WTC11 (cell line): ENCODE measurements around the gene KLF2. TPM values are rescaled to one million over a fixed set of nuclear protein-coding genes. Genes with fewer than 3 reads are reported as not detected.
A peak's percentile ranks its signal among the peaks of the same experiment; 100 is the strongest.

ENCODE experiments used
- ATAC-seq: fragments of 200-7000 bp; cut with Tn5 transposase; 2 replicates; pipeline ENCODE4 v1.10.0; 2021; ENCODE audit warnings: mild to moderate bottlenecking, moderate library complexity
- CTCF ChIA-PET: fragments of 300-600 bp; sonication (Branson Sonifier 250); formaldehyde crosslinking; loops from one replicate; lab custom pipeline; 2021; ENCODE audit warnings: antibody characterized with exemption; lab: Charles Lee
- POLR2A ChIA-PET: fragments of 350-600 bp; sonication (Branson Sonifier 250); formaldehyde crosslinking; loops from one replicate; lab custom pipeline; 2021; ENCODE audit warnings: antibody characterized with exemption; lab: Charles Lee
- DNase-seq: peaks from one replicate; pipeline ENCODE4 v3.0.0; 2021; ENCODE audit warnings: low spot score
- H3K27ac Mint-ChIP-seq: 2 replicates; pipeline ENCODE4 v1.8.0; 2021; ENCODE audit warnings: mixed read lengths
- H3K27me3 Mint-ChIP-seq: 2 replicates; pipeline ENCODE4 v1.8.0; 2021; ENCODE audit warnings: low read depth, mild to moderate bottlenecking, moderate library complexity, mixed read lengths
- H3K36me3 Mint-ChIP-seq: 2 replicates; pipeline ENCODE4 v1.8.0; 2021; ENCODE audit warnings: mixed read lengths
- H3K4me1 Mint-ChIP-seq: 2 replicates; pipeline ENCODE4 v1.8.0; 2022; ENCODE audit warnings: mixed read lengths
- H3K4me3 Mint-ChIP-seq: 2 replicates; pipeline ENCODE4 v1.8.0; 2021; ENCODE audit warnings: mild to moderate bottlenecking, moderate library complexity, mixed read lengths
- H3K9me3 Mint-ChIP-seq: 2 replicates; pipeline ENCODE4 v1.8.0; 2021; ENCODE audit warnings: mixed read lengths
- EMX1 ChIP-seq: fragments of 250-450 bp; sonication (Bioruptor Pico); IDR thresholded peaks from 2 replicates; pipeline ENCODE4 v1.8.0; 2021; ENCODE audit warnings: mild to moderate bottlenecking
- GTF2I ChIP-seq: fragments of 250-450 bp; sonication (Bioruptor Pico); conservative IDR thresholded peaks from 2 replicates; pipeline ENCODE4 v1.4.0; 2021; ENCODE audit warnings: mild to moderate bottlenecking
- HMGA2 ChIP-seq: fragments of 250-450 bp; sonication (Bioruptor Pico); IDR thresholded peaks from 2 replicates; pipeline ENCODE4 v1.4.0; 2021; ENCODE audit warnings: mild to moderate bottlenecking, moderate library complexity
- JAZF1 ChIP-seq: fragments of 250-450 bp; sonication (Bioruptor Pico); IDR thresholded peaks from 2 replicates; pipeline ENCODE4 v1.9.0; 2021; ENCODE audit warnings: moderate library complexity, mild to moderate bottlenecking, inconsistent platforms
- MXD4 ChIP-seq: fragments of 250-450 bp; sonication (Bioruptor Pico); IDR thresholded peaks from 2 replicates; pipeline ENCODE4 v1.8.0; 2021; ENCODE audit warnings: mild to moderate bottlenecking, moderate library complexity, borderline replicate concordance
- NR1H2 ChIP-seq: sonication (generic); formaldehyde crosslinking; IDR thresholded peaks from 2 replicates; pipeline ENCODE4 v1.9.0; 2021; ENCODE audit warnings: mild to moderate bottlenecking, moderate library complexity, missing genetic modification reagents
- OVOL2 ChIP-seq: fragments of 250-450 bp; sonication (Bioruptor Pico); IDR thresholded peaks from 2 replicates; pipeline ENCODE4 v1.9.0; 2021; ENCODE audit warnings: mild to moderate bottlenecking, borderline replicate concordance
- PRRX2 ChIP-seq: fragments of 250-450 bp; sonication (Bioruptor Pico); IDR thresholded peaks from 2 replicates; pipeline ENCODE4 v1.8.0; 2021; ENCODE audit warnings: mild to moderate bottlenecking
- RELA ChIP-seq: sonication (generic); formaldehyde crosslinking; IDR thresholded peaks from 2 replicates; pipeline ENCODE4 v1.8.1; 2022; ENCODE audit warnings: missing genetic modification reagents, mild to moderate bottlenecking, borderline replicate concordance
- ZNF219 ChIP-seq: sonication (generic); formaldehyde crosslinking; IDR thresholded peaks from 2 replicates; pipeline ENCODE4 v1.8.0; 2023; ENCODE audit warnings: missing genetic modification reagents, mild to moderate bottlenecking, borderline replicate concordance
- ZNF423 ChIP-seq: fragments of 250-450 bp; sonication (Bioruptor Pico); IDR thresholded peaks from 2 replicates; pipeline ENCODE4 v2.1.2; 2022; ENCODE audit warnings: mild to moderate bottlenecking, moderate library complexity
- total RNA-seq: library from RNA; stranded (reverse); gene quantifications from 3 replicates; pipeline ENCODE4 v1.2.3, GENCODE V29; 2021
- TF ChIP-seq, protein P1 (sequence below): sonication (generic); formaldehyde crosslinking; IDR thresholded peaks from 2 replicates; pipeline ENCODE4 v1.8.1; 2022; ENCODE audit warnings: mild to moderate bottlenecking, moderate library complexity, missing genetic modification reagents
- TF ChIP-seq, protein P2 (sequence below): sonication (generic); formaldehyde crosslinking; IDR thresholded peaks from 2 replicates; pipeline ENCODE4 v1.8.0; 2022; ENCODE audit warnings: missing genetic modification reagents
- TF ChIP-seq, protein P3 (sequence below): sonication (generic); formaldehyde crosslinking; IDR thresholded peaks from 2 replicates; pipeline ENCODE4 v1.8.1; 2022; ENCODE audit warnings: missing genetic modification reagents, borderline replicate concordance
- TF ChIP-seq, protein P4 (sequence below): sonication (generic); formaldehyde crosslinking; conservative IDR thresholded peaks from 2 replicates; pipeline ENCODE4 v1.8.1; 2022; ENCODE audit warnings: mild to moderate bottlenecking, missing genetic modification reagents
- TF ChIP-seq, protein P5 (sequence below): sonication (generic); formaldehyde crosslinking; IDR thresholded peaks from 2 replicates; pipeline ENCODE4 v1.8.0; 2023; ENCODE audit warnings: missing genetic modification reagents, mild to moderate bottlenecking, borderline replicate concordance
- TF ChIP-seq, protein P6 (sequence below): sonication (generic); formaldehyde crosslinking; IDR thresholded peaks from 2 replicates; pipeline ENCODE4 v1.8.1; 2022; ENCODE audit warnings: mild to moderate bottlenecking, missing genetic modification reagents, moderate library complexity, borderline replicate concordance
- TF ChIP-seq, protein P7 (sequence below): sonication (generic); formaldehyde crosslinking; conservative IDR thresholded peaks from 2 replicates; pipeline ENCODE4 v1.8.1; 2023; ENCODE audit warnings: mild to moderate bottlenecking, low read depth, missing genetic modification reagents, moderate library complexity

Gene KLF2
- total RNA-seq, 1 experiment from 2014 or later = 1.1 TPM

DNA sequence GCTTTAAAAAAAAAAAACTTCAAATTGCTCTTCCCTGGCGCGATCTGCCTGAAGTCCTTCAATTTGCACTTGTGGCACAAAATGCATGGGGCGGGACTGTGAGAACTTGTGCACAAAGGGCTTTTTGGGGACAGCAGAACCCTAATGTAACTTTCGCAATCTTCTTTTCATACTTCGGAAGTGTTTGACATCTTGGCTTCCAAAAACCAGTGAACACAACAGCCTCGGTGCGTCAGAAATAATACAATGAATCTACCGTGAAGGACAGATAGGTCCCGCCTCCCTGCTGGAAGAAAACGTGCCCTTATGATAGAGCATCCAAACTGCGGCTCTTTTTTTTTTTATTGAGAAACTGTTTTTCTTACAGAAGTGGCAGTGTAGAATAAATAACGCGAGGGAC is 36.6 kb downstream of the KLF2 start:
- no peak for DNase-seq
- peaks cover 3% of the 10 kb centered on the region; the same call in 1 of the 2 replicates for H3K36me3 Mint-ChIP-seq
- TF ChIP-seq MXD4 (no peak), HMGA2 (CRISPR knock-in tag) (no peak), ZNF219 (CRISPR knock-in tag) (no peak), JAZF1 (CRISPR knock-in tag) (no peak), EMX1 (CRISPR knock-in tag) (no peak)
- TF ChIP-seq, protein P1, sequence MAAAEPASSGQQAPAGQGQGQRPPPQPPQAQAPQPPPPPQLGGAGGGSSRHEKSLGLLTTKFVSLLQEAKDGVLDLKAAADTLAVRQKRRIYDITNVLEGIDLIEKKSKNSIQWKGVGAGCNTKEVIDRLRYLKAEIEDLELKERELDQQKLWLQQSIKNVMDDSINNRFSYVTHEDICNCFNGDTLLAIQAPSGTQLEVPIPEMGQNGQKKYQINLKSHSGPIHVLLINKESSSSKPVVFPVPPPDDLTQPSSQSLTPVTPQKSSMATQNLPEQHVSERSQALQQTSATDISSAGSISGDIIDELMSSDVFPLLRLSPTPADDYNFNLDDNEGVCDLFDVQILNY (CRISPR knock-in tag) = no peak
- TF ChIP-seq, protein P2, sequence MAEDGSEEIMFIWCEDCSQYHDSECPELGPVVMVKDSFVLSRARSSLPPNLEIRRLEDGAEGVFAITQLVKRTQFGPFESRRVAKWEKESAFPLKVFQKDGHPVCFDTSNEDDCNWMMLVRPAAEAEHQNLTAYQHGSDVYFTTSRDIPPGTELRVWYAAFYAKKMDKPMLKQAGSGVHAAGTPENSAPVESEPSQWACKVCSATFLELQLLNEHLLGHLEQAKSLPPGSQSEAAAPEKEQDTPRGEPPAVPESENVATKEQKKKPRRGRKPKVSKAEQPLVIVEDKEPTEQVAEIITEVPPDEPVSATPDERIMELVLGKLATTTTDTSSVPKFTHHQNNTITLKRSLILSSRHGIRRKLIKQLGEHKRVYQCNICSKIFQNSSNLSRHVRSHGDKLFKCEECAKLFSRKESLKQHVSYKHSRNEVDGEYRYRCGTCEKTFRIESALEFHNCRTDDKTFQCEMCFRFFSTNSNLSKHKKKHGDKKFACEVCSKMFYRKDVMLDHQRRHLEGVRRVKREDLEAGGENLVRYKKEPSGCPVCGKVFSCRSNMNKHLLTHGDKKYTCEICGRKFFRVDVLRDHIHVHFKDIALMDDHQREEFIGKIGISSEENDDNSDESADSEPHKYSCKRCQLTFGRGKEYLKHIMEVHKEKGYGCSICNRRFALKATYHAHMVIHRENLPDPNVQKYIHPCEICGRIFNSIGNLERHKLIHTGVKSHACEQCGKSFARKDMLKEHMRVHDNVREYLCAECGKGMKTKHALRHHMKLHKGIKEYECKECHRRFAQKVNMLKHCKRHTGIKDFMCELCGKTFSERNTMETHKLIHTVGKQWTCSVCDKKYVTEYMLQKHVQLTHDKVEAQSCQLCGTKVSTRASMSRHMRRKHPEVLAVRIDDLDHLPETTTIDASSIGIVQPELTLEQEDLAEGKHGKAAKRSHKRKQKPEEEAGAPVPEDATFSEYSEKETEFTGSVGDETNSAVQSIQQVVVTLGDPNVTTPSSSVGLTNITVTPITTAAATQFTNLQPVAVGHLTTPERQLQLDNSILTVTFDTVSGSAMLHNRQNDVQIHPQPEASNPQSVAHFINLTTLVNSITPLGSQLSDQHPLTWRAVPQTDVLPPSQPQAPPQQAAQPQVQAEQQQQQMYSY (CRISPR knock-in tag) = no peak
- TF ChIP-seq, protein P3, sequence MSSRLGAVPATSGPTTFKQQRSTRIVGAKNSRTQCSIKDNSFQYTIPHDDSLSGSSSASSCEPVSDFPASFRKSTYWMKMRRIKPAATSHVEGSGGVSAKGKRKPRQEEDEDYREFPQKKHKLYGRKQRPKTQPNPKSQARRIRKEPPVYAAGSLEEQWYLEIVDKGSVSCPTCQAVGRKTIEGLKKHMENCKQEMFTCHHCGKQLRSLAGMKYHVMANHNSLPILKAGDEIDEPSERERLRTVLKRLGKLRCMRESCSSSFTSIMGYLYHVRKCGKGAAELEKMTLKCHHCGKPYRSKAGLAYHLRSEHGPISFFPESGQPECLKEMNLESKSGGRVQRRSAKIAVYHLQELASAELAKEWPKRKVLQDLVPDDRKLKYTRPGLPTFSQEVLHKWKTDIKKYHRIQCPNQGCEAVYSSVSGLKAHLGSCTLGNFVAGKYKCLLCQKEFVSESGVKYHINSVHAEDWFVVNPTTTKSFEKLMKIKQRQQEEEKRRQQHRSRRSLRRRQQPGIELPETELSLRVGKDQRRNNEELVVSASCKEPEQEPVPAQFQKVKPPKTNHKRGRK (CRISPR knock-in tag) = no peak
- TF ChIP-seq, all 79 proteins: peak for 0
- ATAC-seq = no peak
- Mint-ChIP-seq H3K27ac (peak overlapping the region; percentile 36; the same call in 1 of the 2 replicates), H3K4me3 (no peak overlapping the region), H3K9me3 (no peaks in the 10 kb centered on the region), H3K4me1 (peaks cover 10% of the 10 kb centered on the region), H3K27me3 (no peaks in the 10 kb centered on the region)
- CTCF ChIA-PET = interaction anchor here (1.2 to 3.7 kb wide), 3 partner anchors 15 to 25 kb away, joined by 3 to 15 read pairs (median 12); no protein-coding TSS in a partner anchor
- POLR2A ChIA-PET = no interaction called here

DNA sequence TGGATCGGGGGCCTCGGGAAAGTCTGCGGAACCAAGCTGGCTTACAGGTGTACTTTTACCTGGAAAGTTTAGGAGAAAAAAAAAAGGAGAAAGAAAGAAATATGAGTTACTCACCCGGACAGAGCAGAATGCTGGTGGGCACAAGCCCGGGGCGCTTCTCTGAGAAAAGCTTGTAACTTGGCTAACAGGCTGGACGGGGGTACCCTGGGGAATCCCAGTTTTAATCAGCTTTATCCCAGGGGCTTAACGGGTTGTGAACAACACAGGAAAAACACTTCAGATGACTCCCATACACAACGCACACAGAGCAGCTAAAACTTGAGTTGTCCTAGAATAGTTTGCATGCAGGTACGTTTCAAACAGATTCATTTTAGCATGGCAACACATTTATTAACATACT is 37.3 kb downstream of the KLF2 start:
- POLR2A ChIA-PET = no interaction called here
- peaks cover 3% of the 10 kb centered on the region; the same call in 1 of the 2 replicates for H3K36me3 Mint-ChIP-seq
- CTCF ChIA-PET = interaction anchor here (1.2 to 3.7 kb wide), 3 partner anchors 15 to 25 kb away, joined by 3 to 15 read pairs (median 12); no protein-coding TSS in a partner anchor
- H3K27me3 Mint-ChIP-seq = no peaks in the 10 kb centered on the region
- DNase-seq = no peak
- H3K9me3 Mint-ChIP-seq = no peaks in the 10 kb centered on the region
- ATAC-seq = no peak
- H3K4me3 Mint-ChIP-seq = no peak overlapping the region
- H3K4me1 Mint-ChIP-seq = peaks cover 16% of the 10 kb centered on the region
- peak overlapping the region; percentile 42; the same call in 1 of the 2 replicates for H3K27ac Mint-ChIP-seq
- TF ChIP-seq OVOL2 (CRISPR knock-in tag) = no peak
- TF ChIP-seq ZNF423 (CRISPR knock-in tag) = no peak
- TF ChIP-seq, protein P4, sequence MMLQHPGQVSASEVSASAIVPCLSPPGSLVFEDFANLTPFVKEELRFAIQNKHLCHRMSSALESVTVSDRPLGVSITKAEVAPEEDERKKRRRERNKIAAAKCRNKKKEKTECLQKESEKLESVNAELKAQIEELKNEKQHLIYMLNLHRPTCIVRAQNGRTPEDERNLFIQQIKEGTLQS = no peak
- TF ChIP-seq RELA (CRISPR knock-in tag) = no peak
- TF ChIP-seq GTF2I = no peak
- no peak for TF ChIP-seq NR1H2
- TF ChIP-seq HMGA2 (CRISPR knock-in tag) = no peak
- TF ChIP-seq, protein P5, sequence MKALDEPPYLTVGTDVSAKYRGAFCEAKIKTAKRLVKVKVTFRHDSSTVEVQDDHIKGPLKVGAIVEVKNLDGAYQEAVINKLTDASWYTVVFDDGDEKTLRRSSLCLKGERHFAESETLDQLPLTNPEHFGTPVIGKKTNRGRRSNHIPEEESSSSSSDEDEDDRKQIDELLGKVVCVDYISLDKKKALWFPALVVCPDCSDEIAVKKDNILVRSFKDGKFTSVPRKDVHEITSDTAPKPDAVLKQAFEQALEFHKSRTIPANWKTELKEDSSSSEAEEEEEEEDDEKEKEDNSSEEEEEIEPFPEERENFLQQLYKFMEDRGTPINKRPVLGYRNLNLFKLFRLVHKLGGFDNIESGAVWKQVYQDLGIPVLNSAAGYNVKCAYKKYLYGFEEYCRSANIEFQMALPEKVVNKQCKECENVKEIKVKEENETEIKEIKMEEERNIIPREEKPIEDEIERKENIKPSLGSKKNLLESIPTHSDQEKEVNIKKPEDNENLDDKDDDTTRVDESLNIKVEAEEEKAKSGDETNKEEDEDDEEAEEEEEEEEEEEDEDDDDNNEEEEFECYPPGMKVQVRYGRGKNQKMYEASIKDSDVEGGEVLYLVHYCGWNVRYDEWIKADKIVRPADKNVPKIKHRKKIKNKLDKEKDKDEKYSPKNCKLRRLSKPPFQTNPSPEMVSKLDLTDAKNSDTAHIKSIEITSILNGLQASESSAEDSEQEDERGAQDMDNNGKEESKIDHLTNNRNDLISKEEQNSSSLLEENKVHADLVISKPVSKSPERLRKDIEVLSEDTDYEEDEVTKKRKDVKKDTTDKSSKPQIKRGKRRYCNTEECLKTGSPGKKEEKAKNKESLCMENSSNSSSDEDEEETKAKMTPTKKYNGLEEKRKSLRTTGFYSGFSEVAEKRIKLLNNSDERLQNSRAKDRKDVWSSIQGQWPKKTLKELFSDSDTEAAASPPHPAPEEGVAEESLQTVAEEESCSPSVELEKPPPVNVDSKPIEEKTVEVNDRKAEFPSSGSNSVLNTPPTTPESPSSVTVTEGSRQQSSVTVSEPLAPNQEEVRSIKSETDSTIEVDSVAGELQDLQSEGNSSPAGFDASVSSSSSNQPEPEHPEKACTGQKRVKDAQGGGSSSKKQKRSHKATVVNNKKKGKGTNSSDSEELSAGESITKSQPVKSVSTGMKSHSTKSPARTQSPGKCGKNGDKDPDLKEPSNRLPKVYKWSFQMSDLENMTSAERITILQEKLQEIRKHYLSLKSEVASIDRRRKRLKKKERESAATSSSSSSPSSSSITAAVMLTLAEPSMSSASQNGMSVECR (CRISPR knock-in tag) = no peak
- TF ChIP-seq, protein P6, sequence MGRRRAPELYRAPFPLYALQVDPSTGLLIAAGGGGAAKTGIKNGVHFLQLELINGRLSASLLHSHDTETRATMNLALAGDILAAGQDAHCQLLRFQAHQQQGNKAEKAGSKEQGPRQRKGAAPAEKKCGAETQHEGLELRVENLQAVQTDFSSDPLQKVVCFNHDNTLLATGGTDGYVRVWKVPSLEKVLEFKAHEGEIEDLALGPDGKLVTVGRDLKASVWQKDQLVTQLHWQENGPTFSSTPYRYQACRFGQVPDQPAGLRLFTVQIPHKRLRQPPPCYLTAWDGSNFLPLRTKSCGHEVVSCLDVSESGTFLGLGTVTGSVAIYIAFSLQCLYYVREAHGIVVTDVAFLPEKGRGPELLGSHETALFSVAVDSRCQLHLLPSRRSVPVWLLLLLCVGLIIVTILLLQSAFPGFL (CRISPR knock-in tag) = no peak
- TF ChIP-seq PRRX2 = no peak
- TF ChIP-seq, protein P7, sequence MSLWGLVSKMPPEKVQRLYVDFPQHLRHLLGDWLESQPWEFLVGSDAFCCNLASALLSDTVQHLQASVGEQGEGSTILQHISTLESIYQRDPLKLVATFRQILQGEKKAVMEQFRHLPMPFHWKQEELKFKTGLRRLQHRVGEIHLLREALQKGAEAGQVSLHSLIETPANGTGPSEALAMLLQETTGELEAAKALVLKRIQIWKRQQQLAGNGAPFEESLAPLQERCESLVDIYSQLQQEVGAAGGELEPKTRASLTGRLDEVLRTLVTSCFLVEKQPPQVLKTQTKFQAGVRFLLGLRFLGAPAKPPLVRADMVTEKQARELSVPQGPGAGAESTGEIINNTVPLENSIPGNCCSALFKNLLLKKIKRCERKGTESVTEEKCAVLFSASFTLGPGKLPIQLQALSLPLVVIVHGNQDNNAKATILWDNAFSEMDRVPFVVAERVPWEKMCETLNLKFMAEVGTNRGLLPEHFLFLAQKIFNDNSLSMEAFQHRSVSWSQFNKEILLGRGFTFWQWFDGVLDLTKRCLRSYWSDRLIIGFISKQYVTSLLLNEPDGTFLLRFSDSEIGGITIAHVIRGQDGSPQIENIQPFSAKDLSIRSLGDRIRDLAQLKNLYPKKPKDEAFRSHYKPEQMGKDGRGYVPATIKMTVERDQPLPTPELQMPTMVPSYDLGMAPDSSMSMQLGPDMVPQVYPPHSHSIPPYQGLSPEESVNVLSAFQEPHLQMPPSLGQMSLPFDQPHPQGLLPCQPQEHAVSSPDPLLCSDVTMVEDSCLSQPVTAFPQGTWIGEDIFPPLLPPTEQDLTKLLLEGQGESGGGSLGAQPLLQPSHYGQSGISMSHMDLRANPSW = no peak
